HepG2 (cell line): ENCODE results near the gene AIP. TPM values are rescaled to one million over a fixed set of nuclear protein-coding genes. Genes with fewer than 3 reads are reported as not detected.
A peak's percentile ranks its signal among the peaks of the same experiment; 100 is the strongest.

Source experiments
- ARID3A ChIP-seq: IDR thresholded peaks from 2 replicates; pipeline ENCODE4 v1.6.1; 2012; ENCODE audit warnings: low read depth, low read length, improper control_type of control experiment
- CEBPG ChIP-seq: IDR thresholded peaks from 2 replicates; pipeline ENCODE4 v1.6.1; 2016
- FOXA1 ChIP-seq, 2 experiments: fragments of 450-650 bp in 1 of 2; sonication (generic) in 1 of 2; formaldehyde crosslinking in 1 of 2; IDR thresholded peaks; 2 replicates each; pipeline versions ENCODE4 v1.4.0 to v1.6.1; 2016 to 2020; ENCODE audit warnings: missing genetic modification reagents in 1 of 2
- FOXC1 ChIP-seq: sonication (generic); formaldehyde crosslinking; IDR thresholded peaks from 2 replicates; pipeline ENCODE4 v1.8.0; 2022; ENCODE audit warnings: mild to moderate bottlenecking, missing genetic modification reagents, borderline replicate concordance
- GMEB2 ChIP-seq: IDR thresholded peaks from 2 replicates; pipeline ENCODE4 v1.6.1; 2016; ENCODE audit warnings: missing biosample characterization, missing genetic modification reagents, low read depth
- HNRNPK ChIP-seq: fragments of 200-400 bp; formaldehyde crosslinking; IDR thresholded peaks from 2 replicates; pipeline ENCODE4 v1.6.1; 2018; ENCODE audit warnings: low read length, low read depth, moderate library complexity, mild to moderate bottlenecking; ENCODE audit not compliant: poor library complexity, severe bottlenecking
- JARID2 ChIP-seq: sonication (generic); formaldehyde crosslinking; IDR thresholded peaks from 2 replicates; pipeline ENCODE4 v1.8.1; 2023; ENCODE audit warnings: missing genetic modification reagents, inconsistent platforms; ENCODE audit not compliant: insufficient replicate concordance
- MBD4 ChIP-seq: IDR thresholded peaks from 2 replicates; pipeline ENCODE4 v1.6.1; 2012; ENCODE audit warnings: low read length, inconsistent platforms, borderline replicate concordance
- MTA3 ChIP-seq: sonication (generic); formaldehyde crosslinking; IDR thresholded peaks from 2 replicates; pipeline ENCODE4 v1.4.0; 2020; ENCODE audit warnings: missing genetic modification reagents
- MXI1 ChIP-seq: IDR thresholded peaks from 3 replicates; pipeline ENCODE4 v1.6.1; 2012; ENCODE audit warnings: low read depth, low read length, inconsistent platforms, borderline replicate concordance
- NFAT5 ChIP-seq: sonication (generic); formaldehyde crosslinking; IDR thresholded peaks from 2 replicates; pipeline ENCODE4 v1.4.0; 2020; ENCODE audit warnings: missing genetic modification reagents
- RARG ChIP-seq: sonication (generic); formaldehyde crosslinking; IDR thresholded peaks from 2 replicates; pipeline ENCODE4 v1.4.0; 2020; ENCODE audit warnings: low read depth, mild to moderate bottlenecking, missing genetic modification reagents
- RBM39 ChIP-seq: fragments of 200-400 bp; formaldehyde crosslinking; IDR thresholded peaks from one replicate; pipeline ENCODE4 v1.6.1; 2018; ENCODE audit warnings: antibody characterized with exemption, mild to moderate bottlenecking, low read depth, low read length; ENCODE audit not compliant: poor library complexity, severe bottlenecking
- TCF12 ChIP-seq, 2 experiments: fragments of 450-650 bp in 1 of 2; sonication (generic) in 1 of 2; formaldehyde crosslinking in 1 of 2; IDR thresholded peaks; 2 replicates each; pipeline versions ENCODE4 v1.6.1 to v1.8.0; 2017 to 2022; ENCODE audit warnings: antibody characterized with exemption in 1 of 2, mild to moderate bottlenecking in 1 of 2, missing genetic modification reagents in 1 of 2, moderate library complexity in 1 of 2
- THAP11 ChIP-seq: IDR thresholded peaks from 2 replicates; pipeline ENCODE4 v1.6.1; 2016; ENCODE audit warnings: missing biosample characterization, missing genetic modification reagents
- ZNF331 ChIP-seq: sonication (generic); formaldehyde crosslinking; IDR thresholded peaks from 2 replicates; pipeline ENCODE4 v1.4.0; 2020; ENCODE audit warnings: missing genetic modification reagents
- ZNF605 ChIP-seq: sonication (generic); formaldehyde crosslinking; IDR thresholded peaks from 2 replicates; pipeline ENCODE4 v1.8.0; 2022; ENCODE audit warnings: mild to moderate bottlenecking, missing genetic modification reagents
- ZNF788 ChIP-seq: sonication (generic); formaldehyde crosslinking; IDR thresholded peaks from 2 replicates; pipeline ENCODE4 v1.5.0; 2020; ENCODE audit warnings: mild to moderate bottlenecking, missing genetic modification reagents, borderline replicate concordance
- ZSCAN9 ChIP-seq: IDR thresholded peaks from 2 replicates; pipeline ENCODE4 v1.6.1; 2016; ENCODE audit warnings: borderline replicate concordance
- polyA plus RNA-seq, 8 experiments: library from polyadenylated mRNA; depleted of rRNA in 3 of 8; stranded (reverse) in 7 of 8; unstranded in 1 of 8; fragments of >200 nt; fragmentation: Illumina TruSeq in 4 of 8; extraction: Trizol in 4 of 8; gene quantifications; 2 replicates each; pipeline versions ENCODE4 v1.2.1 to v1.2.3, GENCODE V29; 2011 to 2016; ENCODE audit warnings: low read depth in 4 of 8, missing spikeins in 1 of 8, mixed read lengths in 1 of 8; ENCODE audit not compliant: insufficient read depth in 1 of 8
- total RNA-seq, 5 experiments: library from RNA; depleted of rRNA; stranded (reverse); fragments of >200 nt; fragmentation: Illumina TruSeq; extraction: Trizol; gene quantifications; 2 replicates each; pipeline ENCODE4 v1.2.3, GENCODE V29; 2016; ENCODE audit warnings: low read depth in 1 of 5
- TF ChIP-seq, protein P1 (sequence below): sonication (generic); formaldehyde crosslinking; IDR thresholded peaks from 2 replicates; pipeline ENCODE4 v1.5.0; 2020; ENCODE audit warnings: missing genetic modification reagents

The AIP gene
- total and polyA plus RNA-seq, 2 of the 13 experiments (the other 11 are each of a cell fraction or from before 2014, with no cell fraction given) = 51.8 to 110 TPM

- TF ChIP-seq ZNF788 (CRISPR knock-in tag) (peak; percentile 13; the same call in 1 of the 2 replicates), FOXA1 (IDR thresholded peaks at IDR 0.05) (no peak), FOXA1 (CRISPR knock-in tag; IDR thresholded peaks at IDR 0.05) (no peak), MBD4 (no peak), MXI1 (peak; percentile 98), FOXC1 (peak; percentile 38; the same call in 1 of the 2 replicates), RBM39 (no peak), ZSCAN9 (CRISPR knock-in tag) (no peak; the same call in 1 of the 2 replicates), TCF12 (IDR thresholded peaks at IDR 0.05) (no peak), TCF12 (CRISPR knock-in tag; IDR thresholded peaks at IDR 0.05) (no peak), CEBPG (CRISPR knock-in tag) (peak; percentile 31; the same call in 1 of the 2 replicates), RARG (no peak), HNRNPK (no peak), ARID3A (no peak), MTA3 (CRISPR knock-in tag) (no peak), GMEB2 (peak; percentile 73), NFAT5 (CRISPR knock-in tag) (peak; percentile 83), ZNF331 (CRISPR knock-in tag) (0 out of 2 replicates have a peak, but pooled peaks have one; percentile 22), JARID2 (CRISPR knock-in tag) (peak; percentile 40), ZNF605 (CRISPR knock-in tag) (peak; percentile 45; the same call in 1 of the 2 replicates), THAP11 (CRISPR knock-in tag) (peak; percentile 85)
- TF ChIP-seq, protein P1, sequence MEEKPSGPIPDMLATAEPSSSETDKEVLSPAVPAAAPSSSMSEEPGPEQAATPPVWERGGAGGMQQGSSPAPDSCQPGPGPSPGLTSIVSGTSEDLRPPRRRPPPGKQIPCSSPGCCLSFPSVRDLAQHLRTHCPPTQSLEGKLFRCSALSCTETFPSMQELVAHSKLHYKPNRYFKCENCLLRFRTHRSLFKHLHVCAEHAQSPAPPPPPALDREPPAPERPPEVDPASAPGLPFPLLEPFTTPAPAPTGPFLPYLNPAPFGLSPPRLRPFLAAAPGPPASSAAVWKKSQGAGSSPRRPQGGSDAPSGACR = no peak
These were observed 25.8 kb downstream of the AIP start (continued) for GRCh38 chr11:67508486-67509121.
